ENCODE data around the gene ZSWIM9.

Gene ZSWIM9

DNA sequence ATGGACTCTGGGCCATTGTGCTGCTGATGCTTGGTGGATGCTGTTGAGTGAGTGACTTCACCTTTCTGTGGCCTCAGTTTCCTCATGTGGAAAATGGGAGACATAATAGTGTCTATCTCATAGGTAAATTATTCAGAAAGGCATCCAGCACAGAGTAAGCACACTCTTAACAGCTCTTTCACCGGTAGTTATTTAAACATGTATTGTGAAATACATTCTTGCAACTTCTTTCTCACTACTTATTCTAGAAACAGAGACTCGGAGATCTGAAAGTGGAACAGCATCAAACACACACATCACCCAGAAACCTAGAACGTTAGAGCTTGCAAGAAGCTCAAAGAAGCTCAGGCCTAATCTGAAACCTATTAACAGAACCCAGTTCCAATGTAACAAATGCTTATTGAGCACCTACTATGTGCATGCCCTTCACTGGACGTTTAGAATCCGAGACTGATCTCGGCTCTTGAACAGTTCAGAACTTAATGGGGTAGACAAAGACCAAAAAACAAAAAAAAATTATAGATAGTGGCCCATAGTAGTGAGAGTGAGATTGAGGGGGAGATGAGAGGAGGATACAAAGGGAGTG lies 4.1 kb downstream of the ZSWIM9 start:
- Histone ChIP-seq H3K27me3 (ENCODE audit: control insufficient read depth, low read length) (no peaks in the 10 kb centered on the region), H3K4me1 (ENCODE audit: control insufficient read depth, low read length) (peaks cover 11% of the 10 kb centered on the region), H3K27ac (ENCODE audit: low read depth, low read length) (no peak overlapping the region), H3K36me3 (ENCODE audit: control insufficient read depth, low read length) (peaks cover 30% of the 10 kb centered on the region), H3K4me3 (ENCODE audit: low read length) (no peak overlapping the region), H3K79me2 (ENCODE audit: control insufficient read depth, low read length) (peaks cover 23% of the 10 kb centered on the region), H3K4me2 (ENCODE audit: low read length) (no peak overlapping the region), H3F3A (ENCODE audit: control insufficient read depth, insufficient read depth) (peaks cover 4% of the 10 kb centered on the region; the same call in 1 of the 2 replicates), H3K9me3 (ENCODE audit: control insufficient read depth, insufficient read depth, low read length) (no peaks in the 10 kb centered on the region), H3K9me2 (replicated peaks; ENCODE audit: control insufficient read depth, low read length) (no peaks in the 10 kb centered on the region), H4K20me1 (ENCODE audit: control insufficient read depth, insufficient read depth, low read depth, low read length) (no peaks in the 10 kb centered on the region)
- TF ChIP-seq EZH2phosphoT487 (IDR thresholded peaks at IDR 0.05; ENCODE audit: borderline replicate concordance, low read length): no peak
- TF ChIP-seq CTCF (IDR thresholded peaks at IDR 0.05; ENCODE audit: low read depth, low read length, poor library complexity, severe bottlenecking): no peak

GRCh38 chr19:48175578-48175977 lies 5.1 kb downstream of the ZSWIM9 start:
- peaks cover 4% of the 10 kb centered on the region; the same call in 1 of the 2 replicates for H3F3A ChIP-seq (ENCODE audit: control insufficient read depth, insufficient read depth)
- H3K79me2 ChIP-seq (ENCODE audit: control insufficient read depth, low read length): peaks cover 20% of the 10 kb centered on the region
- no peaks in the 10 kb centered on the region for H4K20me1 ChIP-seq (ENCODE audit: control insufficient read depth, insufficient read depth, low read depth, low read length)
- no peaks in the 10 kb centered on the region for H3K9me3 ChIP-seq (ENCODE audit: control insufficient read depth, insufficient read depth, low read length)
- no peaks in the 10 kb centered on the region for H3K27me3 ChIP-seq (ENCODE audit: control insufficient read depth, low read length)
- no peak for TF ChIP-seq EZH2phosphoT487 (IDR thresholded peaks at IDR 0.05; ENCODE audit: borderline replicate concordance, low read length)
- TF ChIP-seq CTCF (IDR thresholded peaks at IDR 0.05; ENCODE audit: low read depth, low read length, poor library complexity, severe bottlenecking): no peak
- H3K4me2 ChIP-seq (ENCODE audit: low read length): no peak overlapping the region
- peaks cover 29% of the 10 kb centered on the region for H3K36me3 ChIP-seq (ENCODE audit: control insufficient read depth, low read length)
- no peaks in the 10 kb centered on the region for H3K9me2 ChIP-seq (replicated peaks; ENCODE audit: control insufficient read depth, low read length)
- H3K4me3 ChIP-seq (ENCODE audit: low read length): no peak overlapping the region
- H3K27ac ChIP-seq (ENCODE audit: low read depth, low read length): no peak overlapping the region
- H3K4me1 ChIP-seq (ENCODE audit: control insufficient read depth, low read length): peaks cover 11% of the 10 kb centered on the region

- Histone ChIP-seq H3K4me2 (ENCODE audit: low read length) (no peak overlapping the region), H3K9me3 (ENCODE audit: control insufficient read depth, insufficient read depth, low read length) (peaks cover under 1% of the 10 kb centered on the region; the same call in 1 of the 2 replicates), H3F3A (ENCODE audit: control insufficient read depth, insufficient read depth) (peaks cover 4% of the 10 kb centered on the region; the same call in 1 of the 2 replicates), H4K20me1 (ENCODE audit: control insufficient read depth, insufficient read depth, low read depth, low read length) (no peaks in the 10 kb centered on the region), H3K4me3 (ENCODE audit: low read length) (no peak overlapping the region), H3K79me2 (ENCODE audit: control insufficient read depth, low read length) (peaks cover 14% of the 10 kb centered on the region), H3K9me2 (replicated peaks; ENCODE audit: control insufficient read depth, low read length) (no peaks in the 10 kb centered on the region), H3K36me3 (ENCODE audit: control insufficient read depth, low read length) (peaks cover 31% of the 10 kb centered on the region), H3K27me3 (ENCODE audit: control insufficient read depth, low read length) (no peaks in the 10 kb centered on the region), H3K4me1 (ENCODE audit: control insufficient read depth, low read length) (peaks cover 8% of the 10 kb centered on the region), H3K27ac (ENCODE audit: low read depth, low read length) (no peak overlapping the region)
- no peak for TF ChIP-seq CTCF (IDR thresholded peaks at IDR 0.05; ENCODE audit: low read depth, low read length, poor library complexity, severe bottlenecking)
- no peak for TF ChIP-seq EZH2phosphoT487 (IDR thresholded peaks at IDR 0.05; ENCODE audit: borderline replicate concordance, low read length)
Observed at GRCh38 chr19:48176226-48176625, 5.7 kb downstream of the ZSWIM9 start.

Measured in DOHH2 (cell line).